Posterior cingulate gyrus (tissue), 11 donors: ENCODE results near the gene C4orf17.
"Not testable (repeated sequence)": the region's sequence is repeated elsewhere in the genome, so short reads cannot be mapped to it uniquely, and the experiment has no call there.

Experiments
- DNase-seq, 10 donors: peaks; one replicate each; pipeline versions ENCODE4 v3.0.0 to v3.0.0-alpha.2; 2020 to 2021; ENCODE audit warnings: mixed read lengths in 3 of 10
- intact Hi-C: fragments of 100-400 bp; cut with DNase I; formaldehyde crosslinking; loops from one replicate; pipeline ENCODE4 v1.15.1; 2023

Gene C4orf17

DNA sequence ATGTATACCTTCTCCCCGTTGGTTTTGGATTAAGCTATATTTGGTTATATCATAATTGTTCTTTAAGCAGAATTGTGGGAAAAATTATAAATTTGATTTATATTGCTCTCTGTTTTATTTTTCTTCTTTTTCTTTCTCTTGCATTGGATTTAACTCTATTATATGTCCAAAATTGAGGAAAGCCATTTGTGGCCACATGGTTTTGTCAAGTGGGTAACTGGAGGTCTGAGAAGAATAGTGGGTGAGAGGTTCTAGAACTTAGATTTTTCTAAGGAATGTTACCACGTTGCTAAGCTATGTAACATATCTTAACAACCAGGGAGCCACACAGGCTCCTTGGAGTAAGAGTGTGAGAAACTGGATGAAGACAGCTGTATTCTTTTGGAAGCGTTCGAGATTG lies at the start of gene C4orf17:
C4orf17 (plus strand) TSS at position 301 of the 400 bp plus-strand sequence. CDS start 2,061 bp downstream, outside the sequence.
- intact Hi-C loops = no loop called here
- DNase-seq = no peak

DNA sequence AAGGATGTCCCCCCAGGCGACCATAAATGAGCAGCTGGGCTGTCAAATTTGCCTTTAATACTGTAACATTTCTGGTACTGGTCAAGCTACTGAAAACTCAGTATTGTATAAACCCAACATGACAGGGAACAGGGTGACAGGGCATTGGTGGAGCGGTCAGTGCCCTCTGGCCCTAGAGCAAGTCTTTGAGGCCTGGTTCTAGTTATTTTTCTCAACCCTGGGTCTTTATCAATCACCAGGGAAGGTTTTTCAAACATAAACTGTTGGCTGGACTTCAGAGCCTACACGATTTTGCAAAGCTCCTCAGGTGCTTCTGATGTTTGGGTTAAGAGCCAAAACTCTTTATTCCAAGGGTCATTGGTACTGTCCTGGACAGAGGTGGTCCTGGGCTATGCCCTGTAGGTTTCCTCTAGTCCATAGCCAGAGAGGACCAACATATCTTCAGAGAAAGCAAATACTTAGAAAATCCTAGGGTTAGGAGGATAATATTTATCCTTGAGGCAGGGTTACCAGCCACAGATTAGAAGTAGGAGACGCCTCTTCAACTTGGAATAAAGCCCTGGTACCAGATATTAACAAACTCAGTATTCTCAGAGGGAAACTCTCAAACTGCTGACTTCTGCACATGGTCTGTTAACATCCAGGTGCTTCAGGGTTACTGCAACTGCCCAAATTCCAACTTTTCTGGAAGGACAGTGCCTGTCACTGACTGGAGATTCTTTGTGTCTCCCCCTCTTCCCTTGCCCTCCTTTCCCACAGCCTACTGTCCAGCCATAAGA lies 49.0 kb upstream of the C4orf17 start:
- DNase-seq = no peak
- intact Hi-C loops = loop anchor here (2.0 to 10.0 kb wide), 2 partner anchors 343 to 1307 kb away; no protein-coding TSS in a partner anchor

DNA sequence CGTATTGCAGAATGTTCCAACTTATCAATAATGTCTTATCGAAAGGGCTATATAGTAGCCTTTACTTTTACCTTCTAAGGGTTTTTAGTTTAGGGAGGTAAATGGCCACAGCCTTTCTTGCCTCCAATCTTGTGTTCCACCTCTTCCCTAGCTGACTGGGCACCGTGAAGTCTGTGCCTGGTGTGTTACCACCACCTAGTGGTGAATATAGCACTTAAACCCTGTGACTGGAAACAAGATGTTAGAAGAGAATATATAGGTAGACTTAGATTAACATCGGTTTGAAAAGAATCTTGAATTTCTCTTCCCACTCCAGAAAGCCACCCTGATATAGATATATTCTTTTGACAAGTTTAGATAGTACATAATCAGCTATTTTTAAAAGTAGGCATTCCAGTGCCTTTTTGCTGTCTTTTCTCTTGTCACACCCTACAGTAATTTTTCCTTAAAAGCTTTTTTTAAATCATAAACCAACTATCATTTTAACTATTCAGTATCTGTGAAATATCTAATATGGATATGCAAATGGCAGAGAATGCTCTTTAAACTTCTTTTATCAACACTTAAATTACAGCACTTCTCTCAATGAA lies 47.9 kb upstream of the C4orf17 start:
- intact Hi-C loops = loop anchor here (2.0 to 10.0 kb wide), 2 partner anchors 344 to 1308 kb away; no protein-coding TSS in a partner anchor
- peak; percentile 19 to 92 (median 56) for DNase-seq

DNA sequence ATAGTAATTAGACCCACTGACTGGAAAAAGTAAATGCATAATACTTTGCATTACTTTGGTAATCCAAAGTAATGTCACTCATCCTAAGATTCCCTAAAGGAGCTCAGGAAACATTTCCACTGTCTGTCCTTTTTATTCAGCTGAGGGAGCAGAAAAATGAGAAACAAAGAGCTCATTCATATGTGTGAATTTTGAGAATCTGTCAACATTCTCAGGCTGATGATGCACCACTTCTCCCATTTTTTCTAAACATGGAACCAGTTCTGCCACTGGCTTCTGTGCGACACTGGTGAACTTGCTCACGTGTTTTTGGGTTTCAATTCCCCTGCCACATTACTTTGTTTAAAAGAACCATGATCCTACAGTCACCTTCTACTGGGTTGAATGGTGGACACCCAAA lies 47.3 kb upstream of the C4orf17 start:
- intact Hi-C loops = loop anchor here (2.0 to 10.0 kb wide), 2 partner anchors 345 to 1309 kb away; no protein-coding TSS in a partner anchor

DNA sequence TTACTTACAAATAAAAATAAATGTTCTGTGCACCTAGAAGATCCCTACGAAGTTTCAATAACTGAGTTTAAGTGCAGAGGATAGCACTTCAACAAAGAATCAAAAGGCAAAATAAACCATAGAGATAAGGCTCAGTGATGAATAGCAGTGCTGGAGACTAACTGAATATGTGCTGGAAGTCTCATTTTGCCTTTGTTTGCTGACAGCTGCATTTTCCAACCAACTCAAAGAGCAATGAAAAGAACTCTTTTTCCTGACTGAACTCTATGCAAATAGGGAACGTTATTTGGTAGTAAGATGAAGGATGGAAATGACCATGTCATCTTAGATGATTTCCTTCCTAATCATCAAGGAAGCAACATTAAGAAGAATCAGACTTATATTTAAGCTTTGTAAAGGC lies 42.9 kb upstream of the C4orf17 start:
- no peak for DNase-seq
- intact Hi-C loops = loop anchor here (10.0 kb wide), 1 partner anchor 1313 kb away; no protein-coding TSS in a partner anchor

More for the DNA sequence above, 47.3 kb upstream of the C4orf17 start:
- DNase-seq = no peak

DNA sequence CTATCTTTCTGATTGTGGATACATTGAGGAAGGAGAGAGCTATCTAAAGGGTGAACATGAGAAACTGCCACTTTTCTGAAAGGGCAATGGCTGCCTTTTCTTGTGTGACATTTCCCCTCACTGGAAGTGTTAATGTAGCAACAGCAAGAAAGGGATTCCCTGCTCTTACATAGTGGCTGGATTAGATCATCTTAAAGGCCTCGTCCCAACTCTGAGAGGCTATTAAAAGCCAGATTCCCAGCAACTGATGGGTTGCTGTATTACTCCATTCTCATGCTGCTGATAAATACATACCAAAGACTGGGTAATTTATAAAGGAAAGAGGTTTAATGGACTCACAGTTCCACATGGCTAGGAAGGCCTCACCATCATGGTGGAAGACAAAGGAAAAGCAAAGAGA lies 41.9 kb upstream of the C4orf17 start:
- intact Hi-C loops = loop anchor here (10.0 kb wide), 1 partner anchor 1314 kb away; no protein-coding TSS in a partner anchor
- no peak for DNase-seq

DNA sequence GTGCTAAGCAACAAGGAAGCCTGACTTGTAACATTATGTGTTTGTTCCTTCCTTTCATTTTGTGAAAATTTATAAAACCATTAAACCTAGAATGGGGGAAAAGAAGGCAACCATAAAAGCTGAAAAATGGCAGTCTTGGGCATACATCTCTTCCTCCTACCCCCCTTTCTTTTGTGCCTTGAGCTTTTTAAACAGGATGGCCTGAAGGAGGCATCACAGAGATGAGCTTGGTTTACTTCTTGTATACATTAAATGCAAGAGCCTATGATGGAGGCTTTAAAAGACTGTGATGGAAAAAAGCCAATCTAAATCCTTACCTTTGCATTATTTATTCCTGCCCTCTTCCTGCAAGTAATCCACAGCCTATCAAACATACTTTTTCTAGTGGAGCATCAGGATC lies 39.5 kb upstream of the C4orf17 start:
- DNase-seq = no peak
- intact Hi-C loops = no loop called here

DNA sequence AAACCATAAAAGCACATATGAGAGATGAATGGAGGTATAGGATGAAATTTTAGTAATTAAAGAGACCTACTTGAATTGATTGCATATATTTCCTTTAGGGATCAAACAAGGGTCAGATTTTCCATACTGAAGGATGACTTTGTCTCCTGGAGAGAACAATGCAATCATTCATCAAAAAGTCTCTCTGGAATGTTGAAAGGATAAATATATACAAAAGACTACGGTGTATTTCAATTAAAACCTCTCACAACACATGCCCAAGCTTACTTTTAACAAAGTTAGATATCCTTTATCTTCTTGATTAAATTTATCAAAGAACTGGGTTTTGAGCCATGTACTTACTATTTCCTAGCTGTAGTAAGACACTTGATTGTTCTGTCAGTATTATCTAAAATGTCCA lies 38.9 kb upstream of the C4orf17 start:
- intact Hi-C loops = no loop called here

DNA sequence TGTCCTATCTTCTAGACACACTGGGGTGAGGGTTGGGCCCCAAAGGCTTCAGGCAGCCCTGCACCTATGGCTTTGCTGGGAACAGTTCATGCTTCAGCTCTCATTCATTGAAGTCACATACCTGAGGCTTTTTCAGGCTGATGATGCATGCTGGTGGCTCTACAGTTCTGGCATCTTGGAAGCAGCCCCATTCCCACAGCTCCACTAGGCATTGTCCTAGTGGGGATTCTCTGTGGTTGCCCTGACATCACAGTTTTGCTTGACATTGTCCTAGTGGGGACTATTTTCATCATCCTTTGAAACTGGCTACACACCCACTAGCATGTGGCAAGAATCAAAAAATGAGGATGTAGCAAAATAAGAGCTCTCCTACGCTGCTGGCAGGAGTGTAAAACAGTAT lies 37.7 kb upstream of the C4orf17 start:
- DNase-seq = no peak

More for the DNA sequence above, 38.9 kb upstream of the C4orf17 start:
- DNase-seq = no peak

DNA sequence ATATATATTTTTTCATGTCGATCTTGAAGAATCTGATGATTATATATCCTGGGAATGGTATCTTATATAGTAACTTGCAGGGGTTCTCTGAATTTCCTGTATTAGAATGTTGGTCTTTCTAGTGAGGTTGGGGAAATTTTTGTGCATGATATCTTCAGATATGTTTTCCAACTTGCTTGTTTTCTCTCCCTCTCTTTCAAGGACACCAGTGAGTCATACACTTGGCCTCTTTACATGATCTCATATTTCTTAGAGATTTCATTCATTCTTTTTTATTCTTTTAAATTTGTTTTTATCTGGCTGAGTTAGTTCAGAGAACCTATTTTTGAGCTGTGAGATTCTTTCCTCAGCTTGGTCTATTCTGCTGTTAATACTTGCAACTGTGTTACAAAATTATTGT lies 27.2 kb upstream of the C4orf17 start:
- intact Hi-C loops = no loop called here
- DNase-seq = no peak

More for the DNA sequence above, 37.7 kb upstream of the C4orf17 start:
- intact Hi-C loops = no loop called here

DNA sequence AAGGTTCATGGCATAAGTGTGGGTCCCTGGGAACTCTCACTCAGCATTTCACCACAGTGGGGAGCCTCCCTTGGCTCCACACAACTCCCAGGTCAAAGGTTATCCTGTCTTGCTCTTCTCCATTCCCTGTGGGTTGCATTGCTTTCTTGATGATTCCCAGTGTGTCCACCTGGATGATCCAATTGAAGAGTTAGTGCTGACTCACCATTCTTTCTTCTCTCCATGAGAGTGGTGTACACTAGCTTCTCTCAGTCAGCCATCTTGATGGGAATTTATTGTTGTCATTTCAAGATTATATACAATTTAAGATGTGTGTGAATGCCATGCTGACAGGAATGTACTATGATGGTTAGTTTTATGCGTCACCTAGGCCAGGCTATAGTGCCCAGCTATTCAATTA lies 25.6 kb upstream of the C4orf17 start:
- intact Hi-C loops = no loop called here

DNA sequence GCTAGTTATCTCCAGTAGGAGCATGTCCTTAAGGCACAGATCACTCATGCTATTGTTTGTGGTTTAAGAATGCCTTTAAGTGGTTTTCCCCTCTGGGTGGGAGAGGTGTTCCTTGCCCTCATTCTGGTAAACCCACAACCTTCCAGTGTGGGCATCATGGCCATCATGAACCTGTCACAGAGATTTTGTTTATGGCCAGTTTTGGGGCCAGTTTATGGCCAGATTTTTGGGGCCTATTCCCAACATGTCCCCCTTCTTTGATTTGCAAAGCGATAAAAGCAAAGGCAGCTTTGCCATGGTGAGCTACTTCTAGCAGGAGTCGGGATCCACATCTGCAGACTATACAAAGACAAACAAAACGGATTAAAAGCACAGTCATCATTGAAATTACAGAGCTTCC lies 24.2 kb upstream of the C4orf17 start:
- intact Hi-C loops, DNase-seq: not testable (repeated sequence)

More for the DNA sequence above, 25.6 kb upstream of the C4orf17 start:
- no peak for DNase-seq

DNA sequence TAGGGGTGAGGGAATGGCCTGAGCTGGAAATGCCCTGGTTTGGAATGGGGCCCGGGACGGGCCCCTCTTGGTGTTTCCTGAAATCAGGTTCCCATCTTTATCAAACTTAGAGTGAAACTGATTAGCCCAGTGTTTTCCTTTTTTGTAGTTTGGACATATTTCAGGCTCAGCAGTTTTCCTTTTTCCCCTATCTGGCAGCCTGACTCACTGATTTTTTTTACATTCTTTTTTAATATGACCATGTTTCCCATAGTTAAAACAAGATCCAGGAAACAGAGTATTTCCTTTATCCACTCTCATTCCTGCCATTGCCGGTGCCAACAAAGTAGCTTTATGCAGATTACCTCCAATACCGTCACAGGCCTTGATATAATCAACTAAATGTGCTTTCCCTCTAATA lies 20.5 kb upstream of the C4orf17 start:
- intact Hi-C loops = no loop called here
- no peak for DNase-seq

DNA sequence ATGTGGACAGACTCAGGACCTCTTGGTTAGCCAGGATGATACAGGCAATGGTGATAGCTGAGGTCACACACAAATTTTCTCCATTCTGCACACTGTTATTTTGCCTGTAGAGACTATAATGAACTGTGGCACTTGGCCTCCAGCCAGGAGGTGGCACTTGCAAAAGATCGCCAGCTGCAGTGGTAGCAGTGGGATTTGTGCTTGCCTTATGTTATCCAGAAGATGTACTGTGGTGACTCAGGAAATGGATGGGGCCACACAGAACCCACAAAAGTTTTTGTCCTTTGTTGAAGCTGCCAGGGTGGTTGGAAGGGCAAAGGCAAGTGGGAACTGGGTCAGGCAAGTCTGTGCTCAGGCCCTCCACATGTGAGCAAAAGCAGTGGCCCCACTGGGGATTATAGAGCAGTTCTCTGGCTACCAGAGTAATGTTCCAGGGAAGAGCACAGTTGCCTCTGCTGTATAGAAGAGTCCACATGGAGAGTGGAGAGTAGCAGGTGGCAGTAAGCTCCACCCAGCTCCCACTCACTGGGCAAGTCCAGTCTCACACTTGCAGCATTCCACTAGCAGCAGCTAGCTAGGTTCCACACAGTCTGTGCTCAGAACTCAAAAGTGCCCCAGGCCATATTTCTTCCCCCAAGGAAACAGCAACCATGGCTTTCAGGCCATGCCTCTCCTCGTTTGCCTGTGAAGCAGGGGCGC lies 5.9 kb upstream of the C4orf17 start:
- intact Hi-C loops = no loop called here
- DNase-seq = no peak

DNA sequence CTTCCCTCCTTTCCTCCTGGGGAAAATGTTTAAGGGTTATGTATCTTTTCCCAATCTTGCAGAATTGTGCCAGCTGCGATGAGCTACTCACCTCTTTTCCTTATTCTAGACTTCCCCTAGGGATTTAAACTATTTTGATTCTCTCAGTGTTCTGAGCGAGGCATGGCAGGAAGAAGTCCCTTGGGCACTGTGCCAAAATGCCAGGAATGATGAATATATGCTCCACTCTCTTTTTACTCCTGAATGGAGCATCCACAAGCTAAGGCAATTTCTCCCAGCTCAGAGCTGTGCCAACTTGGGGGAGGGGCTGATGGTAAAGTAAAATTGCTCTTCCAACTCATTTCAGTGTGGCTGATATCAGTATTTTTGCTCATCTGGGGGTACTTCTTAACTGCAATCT lies 4.0 kb upstream of the C4orf17 start:
- intact Hi-C loops = no loop called here
- no peak for DNase-seq

DNA sequence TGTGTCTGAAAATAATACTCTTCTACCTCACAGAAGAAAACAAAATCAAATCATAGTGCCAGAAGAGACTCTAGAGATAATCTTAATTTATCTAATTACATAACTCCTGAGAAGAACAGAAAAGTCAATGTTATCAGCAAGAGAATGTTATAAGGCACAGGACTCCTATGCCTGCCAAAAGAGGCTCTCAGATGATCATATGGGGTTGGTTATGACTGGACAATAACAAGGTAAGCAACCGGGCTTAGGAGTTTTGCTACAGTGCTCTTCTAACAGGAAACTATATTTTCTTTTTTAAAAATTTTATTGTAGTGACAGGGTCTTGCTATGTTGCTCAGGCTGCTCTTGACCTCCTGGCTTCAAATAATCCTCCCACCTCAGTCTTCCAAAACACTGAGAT lies 3.5 kb upstream of the C4orf17 start:
- no peak for DNase-seq
- intact Hi-C loops = no loop called here

DNA sequence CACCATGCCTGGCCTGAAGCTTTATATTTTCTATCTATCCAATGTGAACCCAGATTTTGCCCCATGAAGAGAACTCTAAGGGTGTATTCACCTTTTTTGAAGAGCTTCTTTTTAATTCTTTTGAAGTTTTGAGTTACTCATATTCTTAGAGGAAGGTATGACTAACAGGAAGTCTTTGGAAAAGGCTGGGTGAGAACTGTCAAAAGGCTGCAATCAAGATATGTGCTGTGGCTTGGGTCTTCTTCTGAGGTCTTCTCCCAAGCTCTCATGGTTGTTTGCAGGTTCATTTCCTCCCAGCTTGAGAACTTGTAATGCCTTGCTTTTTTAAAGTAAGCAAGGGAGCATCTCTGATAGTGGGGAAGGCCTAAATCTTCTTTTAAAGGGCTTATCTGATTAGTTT lies 3.1 kb upstream of the C4orf17 start:
- intact Hi-C loops = no loop called here
- no peak for DNase-seq

DNA sequence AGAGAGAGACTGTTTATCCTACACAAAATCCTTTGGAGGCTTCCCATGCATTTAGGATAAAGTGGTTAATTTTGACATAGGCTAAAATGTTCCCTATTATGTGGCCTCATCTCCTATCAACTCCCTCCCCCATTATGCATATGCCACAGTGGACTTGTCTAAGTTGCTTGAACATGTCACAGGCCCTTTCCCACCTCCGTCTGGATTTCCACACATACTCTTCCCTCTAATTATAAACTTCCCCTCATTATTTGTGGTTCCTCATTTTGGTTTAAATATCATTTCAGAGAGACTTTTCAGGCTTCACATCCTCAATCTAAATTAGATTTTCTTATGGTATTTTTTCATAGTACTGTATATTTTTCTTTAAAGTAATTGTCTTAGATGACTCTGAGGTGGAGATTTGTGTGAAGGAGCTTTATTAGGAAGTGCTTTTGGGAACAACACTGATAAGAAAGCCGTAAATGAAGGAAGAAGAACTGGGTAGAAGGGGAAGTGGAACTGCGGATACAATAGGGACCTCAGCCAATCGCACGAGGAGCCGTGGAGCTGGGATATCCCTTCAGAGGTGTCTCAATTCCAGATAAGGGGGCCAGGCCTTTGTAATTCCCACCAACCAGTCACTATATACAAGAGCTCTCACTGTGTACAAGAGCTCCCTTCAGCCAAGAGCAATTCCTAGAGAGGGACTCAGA lies 7.9 kb downstream of the C4orf17 start:
- intact Hi-C loops = no loop called here
- DNase-seq = no peak

DNA sequence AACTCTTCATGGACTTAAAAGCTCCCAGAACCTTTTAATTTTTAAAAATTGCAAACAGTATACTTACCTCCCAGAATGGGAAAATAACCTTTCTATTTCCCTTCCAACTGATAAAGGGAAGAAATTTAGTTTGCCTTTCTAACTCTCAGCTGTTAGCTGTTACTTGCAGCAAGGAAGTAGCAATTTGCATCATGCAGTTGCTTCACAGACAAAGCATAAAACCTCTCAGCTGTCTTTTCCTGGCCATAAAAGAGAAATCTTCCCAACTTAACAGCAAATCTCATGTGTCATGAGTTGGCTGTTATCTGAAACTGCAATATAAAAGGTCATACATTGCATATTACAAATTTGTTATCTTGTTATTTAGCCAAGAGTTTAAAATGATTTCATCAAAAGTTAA lies 18.4 kb downstream of the C4orf17 start:
- intact Hi-C loops = no loop called here

DNA sequence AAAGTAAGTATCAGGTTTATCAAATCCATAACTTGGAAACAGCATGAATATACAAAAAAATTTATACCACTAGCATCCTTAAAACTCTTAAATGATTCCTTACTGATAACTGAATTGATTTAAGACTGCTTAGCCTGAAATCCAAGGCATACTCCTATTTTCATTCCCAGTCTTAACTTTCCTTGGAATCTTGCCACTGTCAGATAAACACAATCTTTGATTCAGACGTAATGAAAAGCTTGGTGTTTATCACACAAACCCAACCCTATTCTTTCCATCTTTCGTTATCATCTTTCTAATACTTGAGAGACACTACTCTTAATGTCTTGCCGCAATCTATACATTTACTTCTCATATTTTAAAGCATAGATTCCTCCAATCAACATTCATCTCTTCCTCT lies 19.1 kb downstream of the C4orf17 start:
- intact Hi-C loops = no loop called here
- no peak for DNase-seq

More for the DNA sequence above, 18.4 kb downstream of the C4orf17 start:
- no peak for DNase-seq

DNA sequence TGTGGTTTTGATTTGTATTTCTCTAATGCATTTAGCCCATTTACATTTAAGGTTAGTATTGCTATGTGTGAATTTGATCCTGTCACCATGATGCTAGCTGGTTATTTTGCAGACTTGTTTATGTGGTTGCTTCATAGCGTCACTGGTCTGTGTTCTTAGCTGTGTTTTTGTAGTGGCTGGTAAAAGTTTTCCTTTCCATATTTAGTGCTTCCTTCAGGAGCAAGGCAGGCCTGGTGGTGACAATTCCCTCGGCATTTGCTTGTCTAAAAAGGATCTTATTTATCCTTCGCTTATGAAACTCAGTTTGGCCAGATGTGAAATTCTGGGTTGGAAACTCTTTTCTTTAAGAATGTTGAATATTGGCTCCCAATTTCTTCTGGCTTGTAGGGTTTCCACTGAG lies 23.9 kb downstream of the C4orf17 start:
- DNase-seq, intact Hi-C loops: not testable (repeated sequence)
